Peyer's patch (tissue), 4 donors: Measurements from ENCODE around the gene EMP1.

ENCODE experiments used
- CTCF ChIP-seq, 6 experiments: fragments of 450-650 bp in 4 of 6; fragments of 200-600 bp in 2 of 6; sonication (generic) in 1 of 6; IDR thresholded peaks; one replicate each; pipeline ENCODE4 v1.5.1; 2017 to 2019; ENCODE audit warnings: antibody characterized with exemption in 6 of 6, mild to moderate bottlenecking in 3 of 6, moderate library complexity in 1 of 6
- POLR2A ChIP-seq, 2 donors: fragments of 450-650 bp; IDR thresholded peaks; one replicate each; pipeline ENCODE4 v1.5.1; 2017; ENCODE audit warnings: antibody characterized with exemption in 2 of 2, mild to moderate bottlenecking in 2 of 2, moderate library complexity in 2 of 2

GRCh38 chr12:13229504-13229903 lies 33.0 kb downstream of the EMP1 start:
- TF ChIP-seq CTCF (IDR thresholded peaks at IDR 0.05) = no peak
- no peak for TF ChIP-seq POLR2A (IDR thresholded peaks at IDR 0.05)
